GM18951 (cell line): ENCODE measurements around the gene NFIB.

Source experiments
- POLR2A ChIP-seq: IDR thresholded peaks from 4 replicates; pipeline ENCODE4 v1.6.1; 2011; ENCODE audit warnings: mild to moderate bottlenecking; ENCODE audit not compliant: insufficient read length, insufficient read depth; ENCODE audit errors: extremely low read depth
- in situ Hi-C: fragments of 300-500 bp; cut with MboI; formaldehyde crosslinking; loops from one replicate; pipeline ENCODE4 v1.12.0; 2022; ENCODE audit warnings: low sequenced_read_pairs, mixed read lengths, inconsistent platforms; ENCODE audit not compliant: unreplicated experiment

NFIB gene

DNA sequence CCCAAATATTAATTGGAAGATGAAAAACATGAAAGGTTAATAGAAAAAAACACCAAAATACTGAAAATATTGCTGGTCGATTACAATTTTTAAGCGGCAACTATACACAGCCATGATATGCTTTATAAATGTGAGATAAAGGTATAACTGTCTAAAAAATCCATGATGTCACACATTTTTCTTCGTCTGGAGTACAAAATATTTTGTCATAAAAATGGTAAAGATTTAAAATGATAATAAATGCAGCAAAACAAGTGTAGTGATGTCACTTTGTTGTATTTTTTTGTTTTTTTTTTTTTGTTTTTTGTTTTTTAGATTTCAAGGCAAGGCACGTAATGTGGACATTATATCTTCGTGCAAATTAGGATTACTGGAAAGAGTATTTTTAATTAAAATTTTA lies 227.4 kb downstream of the NFIB start:
- in situ Hi-C loops = no loop called here
- TF ChIP-seq POLR2A = no peak

GRCh38 chr9:14085810-14086209 lies 228.1 kb downstream of the NFIB start:
- in situ Hi-C loops = no loop called here
- TF ChIP-seq POLR2A = no peak

DNA sequence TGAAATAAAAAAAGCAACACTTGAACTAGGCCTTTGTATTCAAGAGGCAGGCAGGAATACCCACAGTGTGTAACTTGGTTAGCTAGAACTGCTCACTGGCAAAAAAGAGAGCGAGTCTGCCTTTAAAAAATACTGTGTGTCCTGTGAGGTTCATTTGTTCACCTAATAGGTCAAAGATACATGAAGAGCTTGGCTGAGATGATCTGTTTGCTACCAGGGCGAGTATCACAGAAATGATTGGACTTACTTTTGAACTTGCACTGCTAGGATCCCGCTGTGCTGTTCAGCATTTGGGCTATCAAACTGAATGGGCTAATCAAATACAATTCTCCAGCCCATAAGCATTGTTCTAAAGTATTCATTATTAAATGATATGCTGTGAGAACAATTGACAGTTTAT lies 229.1 kb downstream of the NFIB start:
- in situ Hi-C loops = no loop called here
- TF ChIP-seq POLR2A = no peak

GRCh38 chr9:14083366-14083765 lies 230.6 kb downstream of the NFIB start:
- TF ChIP-seq POLR2A = no peak
- in situ Hi-C loops = no loop called here

DNA sequence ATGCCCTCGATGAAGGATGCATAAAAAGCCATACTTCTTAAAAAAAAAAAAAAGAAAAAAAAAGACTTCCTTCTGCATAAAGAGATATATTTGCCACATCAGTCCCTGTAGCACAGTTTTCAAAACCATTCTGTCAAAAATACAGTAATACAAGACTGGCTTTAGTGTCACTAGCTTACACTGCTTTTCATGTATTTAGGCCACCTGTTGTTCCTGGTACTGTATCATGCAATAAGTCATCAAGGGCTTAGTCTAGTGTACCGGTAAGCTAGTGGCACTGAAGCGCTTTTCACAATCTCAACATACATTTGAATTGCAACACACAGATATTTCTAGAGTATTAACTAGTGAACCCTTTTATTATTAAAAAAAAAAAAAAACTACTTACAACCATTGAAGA lies 231.2 kb downstream of the NFIB start:
- in situ Hi-C loops = no loop called here
- TF ChIP-seq POLR2A = no peak

- no peak for TF ChIP-seq POLR2A
- in situ Hi-C loops = no loop called here
These were observed 232.2 kb downstream of the NFIB start for GRCh38 chr9:14081745-14082144.

DNA sequence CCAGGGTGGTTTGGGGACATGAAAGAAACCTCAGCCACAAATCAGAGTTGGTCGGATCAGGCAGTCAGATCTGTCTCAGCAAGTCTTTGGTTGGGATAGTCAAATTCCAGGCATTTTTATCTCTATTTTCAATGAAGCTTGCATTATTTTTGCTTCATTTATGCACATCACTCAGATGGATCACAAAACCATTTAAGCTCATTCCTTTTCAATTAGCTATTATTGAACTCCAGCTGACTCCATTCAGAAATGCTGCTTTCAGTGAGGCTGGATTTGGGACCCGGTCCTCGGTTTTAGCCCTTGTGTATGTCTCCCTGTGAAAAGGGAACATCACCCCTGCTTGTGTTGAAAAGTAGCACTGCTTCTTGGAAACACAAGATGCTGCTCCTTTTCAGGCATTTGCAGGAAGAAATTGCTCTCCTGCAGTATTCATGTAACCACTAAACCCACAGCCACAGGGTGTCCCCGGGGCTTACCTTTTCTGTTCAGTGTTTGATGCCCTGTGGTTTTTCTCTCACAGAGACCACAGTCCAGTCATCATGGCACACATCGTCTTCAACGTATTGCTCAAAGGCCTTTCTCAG lies 232.9 kb downstream of the NFIB start:
- in situ Hi-C loops = no loop called here
- no peak for TF ChIP-seq POLR2A

DNA sequence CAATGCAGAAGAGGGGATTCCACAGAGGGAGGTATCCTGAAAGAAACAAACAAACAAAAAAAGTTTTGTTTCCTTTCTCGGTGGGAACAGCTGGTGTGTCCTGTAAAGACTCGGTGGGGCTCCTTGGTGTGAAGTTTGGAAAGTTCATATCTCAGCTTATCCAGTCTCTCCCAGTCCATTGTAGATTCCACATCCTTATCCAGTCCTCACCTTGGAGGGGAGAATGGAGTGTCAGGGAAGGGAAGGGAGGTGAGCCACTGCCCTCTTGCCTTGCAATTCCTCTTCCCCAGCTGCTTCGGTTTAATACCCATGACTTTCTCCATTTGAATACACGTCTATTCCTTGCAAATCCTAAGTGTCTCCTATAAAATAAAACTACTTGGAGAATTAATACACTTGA lies 234.5 kb downstream of the NFIB start:
- in situ Hi-C loops = no loop called here
- TF ChIP-seq POLR2A = no peak

- in situ Hi-C loops = no loop called here
- TF ChIP-seq POLR2A = no peak
These were observed 236.3 kb downstream of the NFIB start for GRCh38 chr9:14077672-14078071.

GRCh38 chr9:14075218-14075617 lies 238.7 kb downstream of the NFIB start:
- TF ChIP-seq POLR2A = no peak
- in situ Hi-C loops = no loop called here

- in situ Hi-C loops = no loop called here
- no peak for TF ChIP-seq POLR2A
These were observed 241.1 kb downstream of the NFIB start for GRCh38 chr9:14072850-14073249.

GRCh38 chr9:14071484-14071883 lies 242.5 kb downstream of the NFIB start:
- no peak for TF ChIP-seq POLR2A
- in situ Hi-C loops = no loop called here

GRCh38 chr9:14068690-14069089 lies 245.3 kb downstream of the NFIB start:
- in situ Hi-C loops = no loop called here
- TF ChIP-seq POLR2A = no peak

DNA sequence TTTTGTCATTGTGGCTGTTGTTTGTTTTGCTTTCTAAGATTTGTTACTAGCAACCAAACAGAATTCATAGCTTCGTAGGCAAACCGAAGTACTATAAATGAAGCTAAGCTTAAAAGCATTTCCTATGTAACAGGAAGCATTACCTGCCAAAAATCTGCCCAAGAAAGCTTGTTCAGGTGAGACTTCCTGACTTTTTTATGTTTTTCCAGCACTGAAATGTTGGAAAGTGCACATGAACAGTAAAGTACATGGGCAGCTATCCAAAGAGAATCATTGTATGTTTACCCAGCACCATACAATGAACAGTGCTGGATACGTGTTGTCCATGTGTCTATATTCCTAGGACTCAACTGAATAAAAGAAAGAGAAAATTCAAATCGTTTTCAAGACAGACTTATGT lies 247.1 kb downstream of the NFIB start:
- no peak for TF ChIP-seq POLR2A
- in situ Hi-C loops = no loop called here

- in situ Hi-C loops = no loop called here
- TF ChIP-seq POLR2A = no peak
These were observed 247.9 kb downstream of the NFIB start for GRCh38 chr9:14066032-14066431.
